Mucosa of descending colon (tissue), 3 donors: Measurements from ENCODE around the gene ABCA9. TPM values are rescaled to one million over a fixed set of nuclear protein-coding genes. Genes with fewer than 3 reads are reported as not detected.

Source experiments
- ATAC-seq: fragments of 200-7000 bp; cut with Tn5 transposase; one replicate; pipeline ENCODE4 v1.9.1; 2020; ENCODE audit warnings: mild to moderate bottlenecking, moderate library complexity
- DNase-seq, 3 donors: peaks; one replicate each; pipeline ENCODE4 v3.0.0-alpha.2; 2020
- H3K36me3 ChIP-seq: fragments of 200-600 bp; one replicate; pipeline ENCODE4 v1.8.0; 2021; ENCODE audit warnings: low read depth, mild to moderate bottlenecking
- H3K4me1 ChIP-seq: fragments of 200-600 bp; one replicate; pipeline ENCODE4 v1.8.0; 2021; ENCODE audit warnings: low read depth, mild to moderate bottlenecking
- H3K4me3 ChIP-seq: fragments of 200-600 bp; one replicate; pipeline ENCODE4 v1.8.0; 2021; ENCODE audit warnings: mild to moderate bottlenecking
- H3K9me3 ChIP-seq: fragments of 200-600 bp; one replicate; pipeline ENCODE4 v1.8.0; 2021; ENCODE audit warnings: mild to moderate bottlenecking
- CTCF ChIP-seq: fragments of 200-600 bp; IDR thresholded peaks from one replicate; pipeline ENCODE4 v1.8.0; 2022; ENCODE audit warnings: antibody characterized with exemption, mild to moderate bottlenecking
- intact Hi-C, 2 donors: fragments of 100-400 bp; cut with DNase I in 1 of 2; cut with micrococcal nuclease in 1 of 2; formaldehyde crosslinking; loops; one replicate each; pipeline versions ENCODE4 v1.11.0 to v1.11.1; 2022; cut with DNase I, micrococcal nuclease
- long read RNA-seq, 2 donors: library from polyadenylated mRNA; unstranded; transcript quantifications; one replicate each; pipeline ENCODE4 v2.0.0, GENCODE V29; 2019 to 2021
- total RNA-seq, 3 donors: library from RNA; stranded (reverse); fragmentation: NEBNext Ultra II Directional in 2 of 3; extraction: Animal tissue kit (Norgen Biotek cat#: 25700) in 2 of 3; gene quantifications; one replicate each; pipeline versions ENCODE4 v1.2.1 to v1.2.4, GENCODE V29; 2021 to 2023
- donor health status: DM: no; HTN: no; CAD: no; lungs with moderate emphysema.
- donor health status: DM: no; HTN: no; CAD: no.
- donor health status: DM: no; HTN: yes; CAD: no.

ABCA9 gene
- 10 to 100 TPM in 1 of 3 donors, 1 to 10 TPM in 2; 2.0 to 20.0 (median 3.6) TPM for total RNA-seq
- long read RNA-seq, donor 1, partial matches to known transcripts: 3 of 4 reads
- long read RNA-seq, donor 1, other reads (novel, unspliced or antisense): 1 of 4 reads
- long read RNA-seq, donor 2: 0 reads

DNA sequence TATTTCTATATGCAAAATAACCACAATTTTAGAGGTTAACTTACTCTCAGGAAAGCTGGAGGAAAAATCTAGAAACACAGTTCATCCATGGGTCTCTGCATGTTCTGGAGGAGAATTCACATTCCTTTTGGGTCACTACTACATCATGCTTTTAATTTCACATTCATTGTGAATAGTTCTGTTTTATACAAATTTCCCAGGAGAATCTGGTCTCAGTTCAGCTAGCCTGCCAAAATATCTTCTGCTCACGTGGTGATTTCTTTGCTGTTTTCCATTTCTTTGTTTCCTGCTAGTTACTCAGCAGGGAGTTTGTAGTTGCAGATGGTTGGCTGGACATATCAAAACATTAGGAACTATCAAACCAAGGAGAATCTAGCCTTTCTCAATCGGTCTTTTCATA lies at the start of gene ABCA9:
ABCA9 (minus strand) TSS at position 106 of the 400 bp plus-strand sequence. CDS start 9,801 bp downstream, outside the sequence.
- no peak for DNase-seq
- no peak for ATAC-seq
- H3K4me3 ChIP-seq: no peak within 1 kb of the TSS

GRCh38 chr17:69105907-69106730 lies 45.4 kb upstream of the ABCA9 start:
- ATAC-seq: no peak
- no peak for DNase-seq
- no peak overlapping the region for H3K4me3 ChIP-seq
- no peaks in the 10 kb centered on the region for H3K36me3 ChIP-seq
- TF ChIP-seq CTCF: no peak
- intact Hi-C loops: no loop called here
- no peaks in the 10 kb centered on the region for H3K4me1 ChIP-seq
- no peaks in the 10 kb centered on the region for H3K9me3 ChIP-seq

More for the DNA sequence above, at the start of gene ABCA9:
- Histone ChIP-seq H3K36me3 (no peaks in the 10 kb centered on the region), H3K4me1 (no peaks in the 10 kb centered on the region), H3K9me3 (no peaks in the 10 kb centered on the region)
- no peak for TF ChIP-seq CTCF
- intact Hi-C loops: no loop called here

DNA sequence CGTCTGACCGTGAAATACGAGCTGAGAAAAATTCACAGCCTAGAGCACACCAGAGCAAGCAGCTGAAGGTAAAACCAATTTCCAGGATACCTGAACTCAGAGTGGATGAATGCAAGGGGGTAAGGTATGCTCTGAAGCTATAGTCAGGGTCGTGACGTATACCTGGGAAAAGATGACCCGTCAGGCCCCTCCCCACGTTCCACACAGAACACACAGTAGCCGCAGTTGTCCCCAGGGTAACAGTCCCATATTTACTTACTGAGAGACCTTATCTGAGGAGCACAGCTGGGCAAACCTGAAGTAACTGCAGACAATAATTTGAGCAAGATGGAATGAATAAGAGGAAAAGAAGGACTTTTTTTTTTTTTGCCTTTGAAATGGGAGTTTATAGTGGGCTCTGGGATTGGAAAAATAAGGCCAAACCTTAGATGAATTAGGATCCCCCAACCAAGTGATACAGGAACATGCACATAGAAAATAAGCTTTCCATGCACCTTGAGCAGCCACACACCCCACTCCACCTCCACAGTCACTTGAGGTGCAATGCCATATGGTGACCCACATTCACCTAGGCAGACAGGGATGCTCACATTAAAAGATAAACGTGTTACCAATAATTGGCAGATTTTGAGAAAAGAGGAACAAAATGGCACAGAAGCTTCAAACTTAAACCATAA lies 43.0 kb upstream of the ABCA9 start:
- ATAC-seq (no peak), DNase-seq (no peak)
- Histone ChIP-seq H3K9me3 (no peaks in the 10 kb centered on the region), H3K4me1 (no peaks in the 10 kb centered on the region), H3K4me3 (no peak overlapping the region), H3K36me3 (no peaks in the 10 kb centered on the region)
- TF ChIP-seq CTCF: no peak
- intact Hi-C loops: no loop called here

- Histone ChIP-seq H3K36me3 (no peaks in the 10 kb centered on the region), H3K4me3 (no peak overlapping the region), H3K9me3 (no peaks in the 10 kb centered on the region), H3K4me1 (no peaks in the 10 kb centered on the region)
- intact Hi-C loops: no loop called here
- ATAC-seq (no peak), DNase-seq (no peak)
- no peak for TF ChIP-seq CTCF
Measured at GRCh38 chr17:69098625-69099024, 37.9 kb upstream of the ABCA9 start.

DNA sequence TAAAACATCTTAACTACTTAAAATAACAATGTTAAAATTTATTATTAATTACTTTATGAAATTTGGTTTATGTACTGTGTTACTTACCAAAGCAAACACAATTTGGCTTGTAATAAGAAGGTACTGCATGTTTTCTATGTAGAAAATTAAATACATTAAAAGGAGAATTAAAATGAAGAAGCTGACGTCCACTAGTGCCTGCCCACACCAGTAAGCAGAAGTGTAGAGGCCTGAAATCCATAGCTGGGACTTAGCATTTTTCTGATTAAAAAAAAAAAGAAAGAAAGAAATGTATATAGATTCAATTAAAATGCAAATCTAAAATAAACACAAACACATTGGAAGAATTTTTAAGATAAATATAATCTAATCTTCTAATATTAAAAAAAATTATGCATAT lies 35.8 kb upstream of the ABCA9 start:
- Histone ChIP-seq H3K36me3 (no peaks in the 10 kb centered on the region), H3K9me3 (no peaks in the 10 kb centered on the region), H3K4me1 (no peaks in the 10 kb centered on the region), H3K4me3 (no peak overlapping the region)
- no peak for ATAC-seq
- DNase-seq: no peak
- TF ChIP-seq CTCF: no peak
- intact Hi-C loops: no loop called here
